Non-pigmented ciliary epithelial cell (primary cell): Measurements from ENCODE around the gene DCXR.

Experiments used
- DNase-seq: peaks from one replicate; pipeline ENCODE4 v3.0.0-alpha.2; 2010; ENCODE audit warnings: low read depth

The DCXR gene

GRCh38 chr17:82010575-82011525 is 26.6 kb downstream of the DCXR start:
- DNase-seq = no peak

- no peak for DNase-seq
Observed at GRCh38 chr17:82009413-82009812, 28.1 kb downstream of the DCXR start.

- no peak for DNase-seq
Observed at GRCh38 chr17:82008941-82009405, 28.5 kb downstream of the DCXR start.

- DNase-seq = no peak
Observed at GRCh38 chr17:82008258-82008940, 29.1 kb downstream of the DCXR start.

- no peak for DNase-seq
Observed at GRCh38 chr17:82007495-82008257, 29.8 kb downstream of the DCXR start.

GRCh38 chr17:82007228-82007494 is 30.3 kb downstream of the DCXR start:
- no peak for DNase-seq

- no peak for DNase-seq
Observed at GRCh38 chr17:82006468-82007227, 30.8 kb downstream of the DCXR start.

- DNase-seq = no peak
Observed at GRCh38 chr17:82005701-82006348, 31.7 kb downstream of the DCXR start.

- DNase-seq = no peak
Observed at GRCh38 chr17:82004517-82005455, 32.7 kb downstream of the DCXR start.

GRCh38 chr17:82003411-82004381 is 33.8 kb downstream of the DCXR start:
- DNase-seq = peak; percentile 67

GRCh38 chr17:82001571-82002056 is 35.9 kb downstream of the DCXR start:
- no peak for DNase-seq

- DNase-seq = no peak
Observed at GRCh38 chr17:82000803-82001570, 36.5 kb downstream of the DCXR start.

GRCh38 chr17:81999976-82000802 is 37.3 kb downstream of the DCXR start:
- no peak for DNase-seq

- no peak for DNase-seq
Observed at GRCh38 chr17:81999587-81999975, 37.9 kb downstream of the DCXR start.

- DNase-seq = no peak
Observed at GRCh38 chr17:81998691-81999438, 38.6 kb downstream of the DCXR start.

- DNase-seq = no peak
Observed at GRCh38 chr17:81998212-81998611, 39.3 kb downstream of the DCXR start.
